Stomach (tissue), 9 donors: Measurements from ENCODE around the gene FAM184A. TPM values are rescaled to one million over a fixed set of nuclear protein-coding genes. Genes with fewer than 3 reads are reported as not detected.

Experiments used
- DNase-seq, 2 donors: peaks; one replicate each; pipeline versions ENCODE4 v3.0.0 to v3.0.0-alpha.2; 2013 to 2019
- H3K27ac ChIP-seq, 5 donors: fragments of 200-600 bp in 4 of 5; sonication (generic) in 4 of 5; one replicate each; pipeline ENCODE4 v1.5.1; 2013 to 2019; ENCODE audit warnings: mild to moderate bottlenecking in 1 of 5, moderate library complexity in 1 of 5
- H3K27me3 ChIP-seq, 3 donors: fragments of 200-600 bp; sonication (generic); one replicate each; pipeline ENCODE4 v1.5.1; 2017 to 2019; ENCODE audit warnings: mixed run types in 1 of 3
- H3K36me3 ChIP-seq, 4 donors: fragments of 200-600 bp; sonication (generic); 1 replicate in 3 of 4; 2 replicates in 1 of 4; pipeline ENCODE4 v1.5.1; 2016 to 2019
- H3K4me1 ChIP-seq, 4 donors: fragments of 200-600 bp; sonication (generic); one replicate each; pipeline ENCODE4 v1.5.1; 2016 to 2019
- H3K4me3 ChIP-seq, 4 donors: fragments of 200-600 bp; sonication (generic) in 3 of 4; one replicate each; pipeline ENCODE4 v1.5.1; 2016 to 2019; ENCODE audit warnings: mild to moderate bottlenecking in 1 of 4
- H3K9me3 ChIP-seq, 4 donors: fragments of 200-600 bp; sonication (generic); one replicate each; pipeline ENCODE4 v1.5.1; 2016 to 2019
- EP300 ChIP-seq: sonication (generic); formaldehyde crosslinking; IDR thresholded peaks from one replicate; pipeline ENCODE4 v1.6.1; 2017; ENCODE audit warnings: antibody characterized with exemption
- POLR2A ChIP-seq, 4 donors: fragments of 450-650 bp; IDR thresholded peaks; one replicate each; pipeline ENCODE4 v1.6.1; 2016; ENCODE audit warnings: antibody characterized with exemption in 4 of 4, control low read depth in 2 of 4, mild to moderate bottlenecking in 1 of 4, moderate library complexity in 1 of 4
- POLR2AphosphoS5 ChIP-seq, 3 donors: sonication (generic); formaldehyde crosslinking; IDR thresholded peaks; one replicate each; pipeline ENCODE4 v1.6.1; 2016; ENCODE audit warnings: antibody characterized with exemption in 3 of 3
- WGBS, 5 donors: extraction: QIAGEN DNeasy Blood & Tissue Kit in 3 of 5; methylation state at CpG; one replicate each; pipeline versions ENCODE4 v1.1.5 to v1.1.7; 2013 to 2018; 5-methylcytosine and 5-hydroxymethylcytosine counted together
- intact Hi-C: fragments of 100-400 bp; cut with DNase I; formaldehyde crosslinking; loops from one replicate; pipeline ENCODE4 v1.15.1; 2023; ENCODE audit warnings: low total_unique reads
- polyA plus RNA-seq, 3 donors: library from polyadenylated mRNA; stranded (reverse); fragments of 200-250 nt; gene quantifications; one replicate each; pipeline ENCODE4 v1.2.3, GENCODE V29; 2013
- total RNA-seq, 5 donors: library from RNA; depleted of rRNA; stranded (reverse); fragments of >200 nt; gene quantifications; one replicate each; pipeline versions ENCODE4 v1.1.0 to v1.2.3, GENCODE V29; 2014 to 2016
- TF ChIP-seq, protein P1 (sequence below), 7 experiments: fragments of 450-650 bp in 4 of 7; fragments of 200-600 bp in 3 of 7; sonication (generic) in 3 of 7; IDR thresholded peaks; one replicate each; pipeline ENCODE4 v1.5.1; 2016 to 2019; ENCODE audit warnings: antibody characterized with exemption in 7 of 7, control low read depth in 2 of 7, mild to moderate bottlenecking in 1 of 7
- donor health status: healthy with polysubstance abuse.
- donor health status: Bipolar disorder and iron deficiency.
- donor health status: healthy.

The FAM184A gene
- total and polyA plus RNA-seq, 8 donors, result under 0.01 to 8.3 (median 2.6) TPM; not detected in 1

DNA sequence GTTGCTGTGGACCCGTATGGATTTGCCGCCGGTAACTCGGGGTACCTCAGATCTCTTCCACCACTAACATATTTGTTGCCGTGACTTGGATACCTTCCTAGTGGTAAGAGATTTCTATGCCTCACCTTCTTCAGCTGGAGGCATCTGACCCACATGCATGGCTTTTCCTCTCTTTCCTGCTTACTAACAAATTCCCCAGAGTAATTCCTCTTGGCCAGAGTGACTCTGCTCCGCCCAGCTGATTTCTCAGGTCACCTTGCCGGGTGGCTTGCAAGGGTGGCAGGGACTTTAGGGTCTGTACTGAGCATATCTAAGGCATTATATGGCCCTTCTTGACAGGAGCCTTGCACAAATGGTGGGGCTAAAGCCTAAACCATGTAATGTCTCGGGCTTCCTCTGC is 38.2 kb downstream of the FAM184A start:
- 88 to 95% (median 91%) methylated on average over 8 of the region's 8 CpGs for WGBS, 5 donors
- intact Hi-C loops, result no loop called here
- no peaks in the 10 kb centered on the region for H3K36me3 ChIP-seq
- no peaks in the 10 kb centered on the region for H3K4me1 ChIP-seq
- no peak overlapping the region for H3K4me3 ChIP-seq
- TF ChIP-seq, protein P1, sequence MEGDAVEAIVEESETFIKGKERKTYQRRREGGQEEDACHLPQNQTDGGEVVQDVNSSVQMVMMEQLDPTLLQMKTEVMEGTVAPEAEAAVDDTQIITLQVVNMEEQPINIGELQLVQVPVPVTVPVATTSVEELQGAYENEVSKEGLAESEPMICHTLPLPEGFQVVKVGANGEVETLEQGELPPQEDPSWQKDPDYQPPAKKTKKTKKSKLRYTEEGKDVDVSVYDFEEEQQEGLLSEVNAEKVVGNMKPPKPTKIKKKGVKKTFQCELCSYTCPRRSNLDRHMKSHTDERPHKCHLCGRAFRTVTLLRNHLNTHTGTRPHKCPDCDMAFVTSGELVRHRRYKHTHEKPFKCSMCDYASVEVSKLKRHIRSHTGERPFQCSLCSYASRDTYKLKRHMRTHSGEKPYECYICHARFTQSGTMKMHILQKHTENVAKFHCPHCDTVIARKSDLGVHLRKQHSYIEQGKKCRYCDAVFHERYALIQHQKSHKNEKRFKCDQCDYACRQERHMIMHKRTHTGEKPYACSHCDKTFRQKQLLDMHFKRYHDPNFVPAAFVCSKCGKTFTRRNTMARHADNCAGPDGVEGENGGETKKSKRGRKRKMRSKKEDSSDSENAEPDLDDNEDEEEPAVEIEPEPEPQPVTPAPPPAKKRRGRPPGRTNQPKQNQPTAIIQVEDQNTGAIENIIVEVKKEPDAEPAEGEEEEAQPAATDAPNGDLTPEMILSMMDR (IDR thresholded peaks at IDR 0.05), result no peak
- H3K27me3 ChIP-seq, result no peaks in the 10 kb centered on the region
- no peak for DNase-seq
- H3K27ac ChIP-seq, result no peak overlapping the region
- H3K9me3 ChIP-seq, result no peaks in the 10 kb centered on the region

DNA sequence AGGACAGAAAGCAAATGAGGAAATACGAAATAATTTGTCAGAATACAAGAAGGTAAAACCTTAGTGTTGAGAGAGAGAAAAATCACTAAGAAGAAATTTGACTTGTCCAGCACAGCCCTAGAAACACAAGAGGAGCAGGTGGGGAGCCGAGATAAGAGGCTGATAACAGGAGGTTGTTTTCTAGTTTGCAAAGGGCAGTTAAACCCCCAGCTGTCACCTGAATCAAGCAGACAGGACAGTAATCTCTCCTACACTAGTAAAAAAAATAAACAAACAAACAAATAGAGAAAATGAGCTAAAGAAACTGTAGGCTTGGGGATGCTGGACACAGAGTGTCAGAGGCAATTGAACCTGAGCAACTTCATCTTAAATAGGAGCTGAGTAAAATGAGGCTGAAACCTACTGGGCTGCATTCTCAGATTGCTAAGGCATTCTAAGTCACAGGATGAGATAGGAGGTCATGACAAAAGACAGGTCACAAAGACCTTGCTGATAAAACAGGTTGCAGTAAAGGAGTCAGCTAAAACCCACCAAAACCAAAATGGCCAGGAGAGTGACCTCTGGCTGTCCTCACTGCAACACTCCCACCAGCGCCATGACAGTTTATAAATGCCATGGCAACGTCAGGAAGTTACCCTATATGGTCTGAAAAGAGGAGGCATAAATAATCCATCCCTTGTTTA is 40.4 kb downstream of the FAM184A start:
- Histone ChIP-seq H3K4me1 (no peaks in the 10 kb centered on the region), H3K36me3 (no peaks in the 10 kb centered on the region), H3K27ac (no peak overlapping the region), H3K4me3 (no peak overlapping the region), H3K9me3 (no peaks in the 10 kb centered on the region), H3K27me3 (no peaks in the 10 kb centered on the region)
- intact Hi-C loops, result no loop called here
- no peak for DNase-seq
- 69 to 73% (median 70%) methylated on average over 4 of the region's 4 CpGs for WGBS, 5 donors
- TF ChIP-seq, protein P1 (IDR thresholded peaks at IDR 0.05), result no peak
- no peak for TF ChIP-seq POLR2AphosphoS5 (IDR thresholded peaks at IDR 0.05)
- TF ChIP-seq POLR2A (IDR thresholded peaks at IDR 0.05), result no peak
- TF ChIP-seq EP300, result no peak

DNA sequence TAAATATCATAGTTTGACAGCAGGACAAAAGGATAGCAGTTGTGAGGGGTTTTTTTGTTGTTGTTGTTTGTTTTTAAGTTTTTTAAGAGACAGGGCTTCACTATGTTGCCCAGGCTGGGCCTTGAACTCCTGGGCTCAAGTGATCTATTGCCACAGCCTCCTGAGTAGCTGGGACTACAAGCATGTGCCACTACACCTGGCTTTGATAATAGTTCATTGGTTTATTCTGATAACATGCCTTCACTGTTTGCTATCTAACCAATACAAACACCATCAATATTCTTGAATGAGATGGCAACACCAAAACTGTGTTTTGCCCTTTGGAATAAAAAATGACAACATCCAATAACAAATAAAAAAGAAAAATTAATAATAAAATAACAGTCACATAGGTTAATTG is 41.2 kb downstream of the FAM184A start:
- TF ChIP-seq EP300, result no peak
- TF ChIP-seq, protein P1 (IDR thresholded peaks at IDR 0.05), result no peak
- no peak for TF ChIP-seq POLR2AphosphoS5 (IDR thresholded peaks at IDR 0.05)
- TF ChIP-seq POLR2A (IDR thresholded peaks at IDR 0.05), result no peak
- no peaks in the 10 kb centered on the region for H3K4me1 ChIP-seq
- H3K27me3 ChIP-seq, result no peaks in the 10 kb centered on the region
- H3K4me3 ChIP-seq, result no peak overlapping the region
- intact Hi-C loops, result no loop called here
- H3K9me3 ChIP-seq, result no peaks in the 10 kb centered on the region
- no peaks in the 10 kb centered on the region for H3K36me3 ChIP-seq
- no peak for DNase-seq
- no peak overlapping the region for H3K27ac ChIP-seq

DNA sequence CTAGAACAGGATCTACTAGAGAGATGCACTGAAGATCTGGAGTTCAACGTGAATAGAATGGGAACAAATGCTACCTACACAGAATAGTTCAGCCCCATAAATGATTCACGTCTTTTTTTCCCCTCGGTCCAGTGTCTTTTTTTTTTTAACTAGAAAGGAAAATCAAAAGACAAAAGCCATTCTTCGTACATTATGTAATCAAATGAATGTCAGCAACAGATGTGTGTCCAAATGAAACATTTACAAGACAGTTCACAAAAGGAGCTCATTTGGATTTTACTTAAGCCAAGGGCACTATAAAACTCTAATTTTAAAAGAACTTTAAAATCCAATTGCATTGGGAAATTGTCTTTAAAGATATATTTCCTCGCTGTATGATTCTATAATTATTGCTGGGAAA is 42.4 kb downstream of the FAM184A start:
- Histone ChIP-seq H3K27ac (no peak overlapping the region), H3K27me3 (no peaks in the 10 kb centered on the region), H3K9me3 (no peaks in the 10 kb centered on the region), H3K4me1 (no peaks in the 10 kb centered on the region), H3K36me3 (no peaks in the 10 kb centered on the region), H3K4me3 (no peak overlapping the region)
- 68 to 80% (median 71%) methylated on average over 5 of the region's 5 CpGs for WGBS, 5 donors
- no peak for DNase-seq
- intact Hi-C loops, result no loop called here
- no peak for TF ChIP-seq POLR2AphosphoS5 (IDR thresholded peaks at IDR 0.05)
- no peak for TF ChIP-seq EP300
- TF ChIP-seq POLR2A (IDR thresholded peaks at IDR 0.05), result no peak
- TF ChIP-seq, protein P1 (IDR thresholded peaks at IDR 0.05), result no peak
